WTC11 (cell line): Measurements from ENCODE around the gene ARHGAP6. TPM values are rescaled to one million over a fixed set of nuclear protein-coding genes. Genes with fewer than 3 reads are reported as not detected.
"Not testable (repeated sequence)": the region's sequence is repeated elsewhere in the genome, so short reads cannot be mapped to it uniquely, and the experiment has no call there.

Source experiments
- ATAC-seq: fragments of 200-7000 bp; cut with Tn5 transposase; 2 replicates; pipeline ENCODE4 v1.10.0; 2021; ENCODE audit warnings: mild to moderate bottlenecking, moderate library complexity
- CTCF ChIA-PET: fragments of 300-600 bp; sonication (Branson Sonifier 250); formaldehyde crosslinking; loops from one replicate; lab custom pipeline; 2021; ENCODE audit warnings: antibody characterized with exemption; lab: Charles Lee
- POLR2A ChIA-PET: fragments of 350-600 bp; sonication (Branson Sonifier 250); formaldehyde crosslinking; loops from one replicate; lab custom pipeline; 2021; ENCODE audit warnings: antibody characterized with exemption; lab: Charles Lee
- DNase-seq: peaks from one replicate; pipeline ENCODE4 v3.0.0; 2021; ENCODE audit warnings: low spot score
- H3K27ac Mint-ChIP-seq: 2 replicates; pipeline ENCODE4 v1.8.0; 2021; ENCODE audit warnings: mixed read lengths
- H3K27me3 Mint-ChIP-seq: 2 replicates; pipeline ENCODE4 v1.8.0; 2021; ENCODE audit warnings: low read depth, mild to moderate bottlenecking, moderate library complexity, mixed read lengths
- H3K36me3 Mint-ChIP-seq: 2 replicates; pipeline ENCODE4 v1.8.0; 2021; ENCODE audit warnings: mixed read lengths
- H3K4me1 Mint-ChIP-seq: 2 replicates; pipeline ENCODE4 v1.8.0; 2022; ENCODE audit warnings: mixed read lengths
- H3K4me3 Mint-ChIP-seq: 2 replicates; pipeline ENCODE4 v1.8.0; 2021; ENCODE audit warnings: mild to moderate bottlenecking, moderate library complexity, mixed read lengths
- H3K9me3 Mint-ChIP-seq: 2 replicates; pipeline ENCODE4 v1.8.0; 2021; ENCODE audit warnings: mixed read lengths
- CTCF ChIP-seq: fragments of 200-600 bp; IDR thresholded peaks from 2 replicates; pipeline ENCODE4 v1.8.0; 2022; ENCODE audit warnings: antibody characterized with exemption
- HMGXB4 ChIP-seq: sonication (generic); formaldehyde crosslinking; IDR thresholded peaks from 2 replicates; pipeline ENCODE4 v1.8.1; 2023; ENCODE audit warnings: mild to moderate bottlenecking, moderate library complexity, missing genetic modification reagents
- IRF2 ChIP-seq: sonication (generic); formaldehyde crosslinking; IDR thresholded peaks from 2 replicates; pipeline ENCODE4 v1.8.0; 2022; ENCODE audit warnings: low read depth, missing genetic modification reagents, borderline replicate concordance
- KAT7 ChIP-seq: sonication (generic); formaldehyde crosslinking; IDR thresholded peaks from 2 replicates; pipeline ENCODE4 v1.8.1; 2023; ENCODE audit warnings: missing genetic modification reagents, mild to moderate bottlenecking, borderline replicate concordance
- MXD4 ChIP-seq: fragments of 250-450 bp; sonication (Bioruptor Pico); IDR thresholded peaks from 2 replicates; pipeline ENCODE4 v1.8.0; 2021; ENCODE audit warnings: mild to moderate bottlenecking, moderate library complexity, borderline replicate concordance
- NFATC4 ChIP-seq: fragments of 250-450 bp; sonication (Bioruptor Pico); IDR thresholded peaks from 2 replicates; pipeline ENCODE4 v1.9.0; 2021; ENCODE audit warnings: mild to moderate bottlenecking
- NR1H2 ChIP-seq: sonication (generic); formaldehyde crosslinking; IDR thresholded peaks from 2 replicates; pipeline ENCODE4 v1.9.0; 2021; ENCODE audit warnings: mild to moderate bottlenecking, moderate library complexity, missing genetic modification reagents
- OVOL2 ChIP-seq: fragments of 250-450 bp; sonication (Bioruptor Pico); IDR thresholded peaks from 2 replicates; pipeline ENCODE4 v1.9.0; 2021; ENCODE audit warnings: mild to moderate bottlenecking, borderline replicate concordance
- RELA ChIP-seq: sonication (generic); formaldehyde crosslinking; IDR thresholded peaks from 2 replicates; pipeline ENCODE4 v1.8.1; 2022; ENCODE audit warnings: missing genetic modification reagents, mild to moderate bottlenecking, borderline replicate concordance
- SP1 ChIP-seq: sonication (generic); formaldehyde crosslinking; conservative IDR thresholded peaks from 2 replicates; pipeline ENCODE4 v1.8.1; 2022; ENCODE audit warnings: missing genetic modification reagents
- STAT6 ChIP-seq: sonication (generic); formaldehyde crosslinking; conservative IDR thresholded peaks from 2 replicates; pipeline ENCODE4 v1.8.1; 2023; ENCODE audit warnings: mild to moderate bottlenecking, low read depth, missing genetic modification reagents, moderate library complexity
- ZMAT4 ChIP-seq: fragments of 250-450 bp; sonication (Bioruptor Pico); IDR thresholded peaks from 2 replicates; pipeline ENCODE4 v1.9.0; 2021; ENCODE audit warnings: mild to moderate bottlenecking
- ZNF138 ChIP-seq: sonication (generic); formaldehyde crosslinking; conservative IDR thresholded peaks from 2 replicates; pipeline ENCODE4 v1.8.1; 2022; ENCODE audit warnings: mild to moderate bottlenecking, moderate library complexity, missing genetic modification reagents
- total RNA-seq: library from RNA; stranded (reverse); gene quantifications from 3 replicates; pipeline ENCODE4 v1.2.3, GENCODE V29; 2021

The ARHGAP6 gene
- total RNA-seq, 1 experiment from 2014 or later = 1.0 TPM

- TF ChIP-seq STAT6 (CRISPR knock-in tag) = no peak
Observed at GRCh38 chrX:11364835-11365234, 300.9 kb downstream of the ARHGAP6 start (continued).

- H3K4me3 Mint-ChIP-seq, POLR2A ChIA-PET, H3K27me3 Mint-ChIP-seq, ATAC-seq, CTCF ChIA-PET, DNase-seq, H3K36me3 Mint-ChIP-seq, H3K9me3 Mint-ChIP-seq, H3K4me1 Mint-ChIP-seq, H3K27ac Mint-ChIP-seq: not testable (repeated sequence)
Observed at GRCh38 chrX:11363825-11364224, 301.9 kb downstream of the ARHGAP6 start.

- DNase-seq (no peak), ATAC-seq (no peak)
- H3K27ac Mint-ChIP-seq = no peak overlapping the region
- no peaks in the 10 kb centered on the region for H3K4me1 Mint-ChIP-seq
- H3K9me3 Mint-ChIP-seq = no peaks in the 10 kb centered on the region
- no peak overlapping the region for H3K4me3 Mint-ChIP-seq
- ChIA-PET POLR2A (no interaction called here), CTCF (no interaction called here)
- H3K36me3 Mint-ChIP-seq = no peaks in the 10 kb centered on the region
- TF ChIP-seq NFATC4 (CRISPR knock-in tag) (no peak), RELA (no peak), KAT7 (CRISPR knock-in tag) (no peak), OVOL2 (CRISPR knock-in tag) (no peak), SP1 (CRISPR knock-in tag) (no peak), IRF2 (CRISPR knock-in tag) (no peak), HMGXB4 (CRISPR knock-in tag) (no peak), CTCF (no peak), NR1H2 (CRISPR knock-in tag) (no peak), MXD4 (CRISPR knock-in tag) (no peak), ZMAT4 (CRISPR knock-in tag) (no peak), ZNF138 (CRISPR knock-in tag) (no peak)
- H3K27me3 Mint-ChIP-seq = no peaks in the 10 kb centered on the region; the same call in 1 of the 2 replicates
Observed at GRCh38 chrX:11363069-11363594, 302.6 kb downstream of the ARHGAP6 start.

GRCh38 chrX:11361666-11362065 lies 304.1 kb downstream of the ARHGAP6 start:
- ATAC-seq, H3K9me3 Mint-ChIP-seq: not testable (repeated sequence)

GRCh38 chrX:11355944-11356343 lies 309.8 kb downstream of the ARHGAP6 start:
- ATAC-seq, POLR2A ChIA-PET, DNase-seq: not testable (repeated sequence)

More at GRCh38 chrX:11361666-11362065, 304.1 kb downstream of the ARHGAP6 start:
- H3K27me3 Mint-ChIP-seq, H3K4me3 Mint-ChIP-seq, CTCF ChIA-PET, DNase-seq, H3K4me1 Mint-ChIP-seq, H3K27ac Mint-ChIP-seq, POLR2A ChIA-PET, H3K36me3 Mint-ChIP-seq: not testable (repeated sequence)

More at GRCh38 chrX:11355944-11356343, 309.8 kb downstream of the ARHGAP6 start:
- H3K4me3 Mint-ChIP-seq, H3K27me3 Mint-ChIP-seq, CTCF ChIA-PET, H3K27ac Mint-ChIP-seq, H3K36me3 Mint-ChIP-seq, H3K4me1 Mint-ChIP-seq, H3K9me3 Mint-ChIP-seq: not testable (repeated sequence)
